Measurements from ENCODE around the gene SPART. TPM values are rescaled to one million over a fixed set of nuclear protein-coding genes. Genes with fewer than 3 reads are reported as not detected.
A peak's percentile ranks its signal among the peaks of the same experiment; 100 is the strongest.
"Not testable (repeated sequence)": the region's sequence is repeated elsewhere in the genome, so short reads cannot be mapped to it uniquely, and the experiment has no call there.

SPART gene
- total and polyA plus RNA-seq, 2 donors from 2014 or later = 47.8 to 66.1 TPM

DNA sequence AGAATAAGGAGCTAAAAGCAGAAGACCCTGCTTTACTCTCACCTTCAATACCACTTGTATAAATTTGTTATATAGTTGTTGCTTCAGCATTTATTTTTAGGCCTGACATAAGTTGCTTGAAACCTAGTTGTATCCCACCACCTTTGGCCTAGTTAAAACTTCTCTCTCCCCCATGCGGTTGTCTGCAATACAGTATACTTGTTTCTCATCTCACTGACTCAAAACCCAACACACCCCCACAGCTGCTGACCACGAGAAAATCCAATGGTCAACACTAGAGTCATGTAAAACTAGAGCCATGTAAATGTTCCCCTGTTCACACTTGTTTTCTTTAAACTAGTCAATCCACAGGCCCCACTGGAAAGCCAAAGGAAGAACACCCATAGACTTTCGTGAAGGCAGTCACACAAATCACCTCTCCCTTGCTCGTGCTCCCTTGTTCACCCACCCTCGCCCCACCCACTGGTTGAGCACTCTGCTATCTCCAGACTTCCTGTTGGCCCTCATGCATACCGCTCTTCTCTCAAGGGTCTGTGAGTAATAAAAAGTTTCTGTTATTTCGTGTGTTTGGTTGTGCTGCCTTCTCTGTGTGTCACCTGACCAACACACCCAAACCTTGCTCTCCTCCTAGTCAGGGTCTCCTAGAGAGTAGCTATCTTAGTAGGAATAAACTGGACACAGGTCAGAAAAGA, 35.6 kb downstream of the SPART start:
- peaks cover 4 to 38% (median 29%) of the 10 kb centered on the region in 3 donors for H3K36me3 ChIP-seq (ENCODE audit: control insufficient read depth in 2 of 3, insufficient read depth in 3 of 3, low read length in 3 of 3)
- no peak overlapping the region for H3K4me3 ChIP-seq (ENCODE audit: low read length in 3 of 3)
- TF ChIP-seq, protein P1, sequence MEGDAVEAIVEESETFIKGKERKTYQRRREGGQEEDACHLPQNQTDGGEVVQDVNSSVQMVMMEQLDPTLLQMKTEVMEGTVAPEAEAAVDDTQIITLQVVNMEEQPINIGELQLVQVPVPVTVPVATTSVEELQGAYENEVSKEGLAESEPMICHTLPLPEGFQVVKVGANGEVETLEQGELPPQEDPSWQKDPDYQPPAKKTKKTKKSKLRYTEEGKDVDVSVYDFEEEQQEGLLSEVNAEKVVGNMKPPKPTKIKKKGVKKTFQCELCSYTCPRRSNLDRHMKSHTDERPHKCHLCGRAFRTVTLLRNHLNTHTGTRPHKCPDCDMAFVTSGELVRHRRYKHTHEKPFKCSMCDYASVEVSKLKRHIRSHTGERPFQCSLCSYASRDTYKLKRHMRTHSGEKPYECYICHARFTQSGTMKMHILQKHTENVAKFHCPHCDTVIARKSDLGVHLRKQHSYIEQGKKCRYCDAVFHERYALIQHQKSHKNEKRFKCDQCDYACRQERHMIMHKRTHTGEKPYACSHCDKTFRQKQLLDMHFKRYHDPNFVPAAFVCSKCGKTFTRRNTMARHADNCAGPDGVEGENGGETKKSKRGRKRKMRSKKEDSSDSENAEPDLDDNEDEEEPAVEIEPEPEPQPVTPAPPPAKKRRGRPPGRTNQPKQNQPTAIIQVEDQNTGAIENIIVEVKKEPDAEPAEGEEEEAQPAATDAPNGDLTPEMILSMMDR (IDR thresholded peaks at IDR 0.05; ENCODE audit: borderline replicate concordance, extremely low read depth, insufficient read depth) = no peak
- intact Hi-C loops (cut with DNase I) = no loop called here
- H3K9me3 ChIP-seq (ENCODE audit: control insufficient read depth in 2 of 3, insufficient read depth in 1 of 3, low read length in 3 of 3) = no peaks in the 10 kb centered on the region
- H3K27me3 ChIP-seq (ENCODE audit: control insufficient read depth, insufficient read depth, low read length) = no peaks in the 10 kb centered on the region
- H3K9ac ChIP-seq (ENCODE audit: low read length in 3 of 3) = no peak overlapping the region
- no peak overlapping the region for H3K27ac ChIP-seq (ENCODE audit: low read depth in 2 of 2, low read length in 2 of 2)
- DNase-seq (no peak), FAIRE-seq (no peak)
- H3K4me1 ChIP-seq (ENCODE audit: control insufficient read depth in 2 of 3, insufficient read depth in 2 of 3, low read depth in 1 of 3, low read length in 3 of 3) = no peaks in the 10 kb centered on the region

DNA sequence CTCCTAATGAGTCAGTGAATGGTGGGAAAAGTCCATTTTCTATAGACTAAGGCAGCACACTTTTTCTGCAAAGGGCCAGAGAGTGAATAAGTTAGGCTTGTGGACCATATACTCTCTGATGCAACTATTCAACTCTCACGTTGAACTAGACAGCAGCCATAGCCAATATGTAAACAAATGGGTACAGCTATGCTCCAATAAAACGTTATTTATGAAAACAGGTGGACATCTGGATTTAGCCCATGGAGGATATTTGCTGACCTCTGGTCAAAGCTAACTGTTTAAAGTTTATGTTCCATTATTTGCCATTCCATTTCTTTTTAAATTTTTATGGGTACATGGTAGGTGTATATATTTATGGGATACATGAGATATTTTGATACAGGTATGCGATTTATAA, 43.9 kb downstream of the SPART start:
- H3K4me3 ChIP-seq (ENCODE audit: low read length in 3 of 3) = no peak overlapping the region
- no peak for FAIRE-seq
- intact Hi-C loops (cut with DNase I) = no loop called here
- H3K27ac ChIP-seq (ENCODE audit: low read depth in 2 of 2, low read length in 2 of 2) = no peak overlapping the region
- H3K4me1 ChIP-seq (ENCODE audit: control insufficient read depth in 2 of 3, insufficient read depth in 2 of 3, low read depth in 1 of 3, low read length in 3 of 3) = peaks cover 0 to 7% (median 7%) of the 10 kb centered on the region in 3 donors
- TF ChIP-seq, protein P1 (IDR thresholded peaks at IDR 0.05; ENCODE audit: borderline replicate concordance, extremely low read depth, insufficient read depth) = no peak
- peaks cover 0 to 5% (median 0%) of the 10 kb centered on the region in 3 donors for H3K36me3 ChIP-seq (ENCODE audit: control insufficient read depth in 2 of 3, insufficient read depth in 3 of 3, low read length in 3 of 3)
- no peak overlapping the region for H3K9ac ChIP-seq (ENCODE audit: low read length in 3 of 3)
- H3K27me3 ChIP-seq (ENCODE audit: control insufficient read depth, insufficient read depth, low read length) = no peaks in the 10 kb centered on the region
- H3K9me3 ChIP-seq (ENCODE audit: control insufficient read depth in 2 of 3, insufficient read depth in 1 of 3, low read length in 3 of 3) = no peaks in the 10 kb centered on the region
- DNase-seq = no peak

DNA sequence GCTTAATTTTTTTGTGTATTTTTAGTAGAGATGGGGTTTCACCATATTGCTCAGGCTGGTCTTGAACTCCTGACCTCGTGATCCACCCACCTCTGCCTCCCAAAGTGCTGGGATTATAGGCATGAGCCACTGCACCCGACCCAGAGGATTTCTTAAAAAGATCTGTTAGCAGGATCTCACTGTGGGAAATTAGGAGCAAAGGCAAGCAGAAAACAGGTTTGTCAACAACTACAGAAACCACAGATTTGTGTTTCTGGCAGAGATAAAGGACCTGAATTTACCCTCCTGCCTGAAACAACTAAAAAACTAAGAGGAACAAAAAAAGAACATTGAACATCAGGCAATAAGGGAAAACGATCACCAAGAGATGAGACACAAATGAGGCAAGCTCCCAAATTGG, 46.7 kb downstream of the SPART start:
- intact Hi-C loops (cut with DNase I) = not testable (repeated sequence)

DNA sequence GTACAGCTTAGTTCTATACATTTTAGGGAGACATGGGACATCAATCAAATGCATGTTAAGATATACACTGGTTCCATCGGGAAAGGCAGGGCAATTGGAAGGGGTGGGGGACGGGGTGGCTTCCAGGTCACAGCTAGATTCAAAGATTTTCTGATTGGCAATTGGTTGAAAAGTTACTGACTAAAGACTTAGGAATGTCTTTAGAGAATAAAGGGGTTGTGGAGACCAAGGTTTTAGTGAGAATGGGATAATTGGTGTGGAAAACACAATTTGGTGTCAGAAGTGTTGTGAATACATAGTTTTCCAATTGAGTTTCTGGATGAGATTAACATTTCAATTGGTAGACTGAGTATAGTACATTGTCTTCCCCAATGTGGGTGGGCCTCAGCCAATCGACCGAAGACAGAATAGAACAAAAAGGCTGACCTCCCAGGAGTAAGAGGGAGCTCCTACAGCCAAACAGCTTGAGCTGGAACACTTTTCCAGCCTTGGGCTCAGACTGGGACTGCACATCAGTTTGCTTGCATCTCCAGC, 47.6 kb downstream of the SPART start:
- peak overlapping the region in 1 of 3 donors; percentile 85 for H3K4me3 ChIP-seq (ENCODE audit: low read length in 3 of 3)

More for the DNA sequence above, 46.7 kb downstream of the SPART start:
- H3K36me3 ChIP-seq (ENCODE audit: control insufficient read depth in 2 of 3, insufficient read depth in 3 of 3, low read length in 3 of 3); H3K4me3 ChIP-seq (ENCODE audit: low read length in 3 of 3); H3K27ac ChIP-seq (ENCODE audit: low read depth in 2 of 2, low read length in 2 of 2); H3K4me1 ChIP-seq (ENCODE audit: control insufficient read depth in 2 of 3, insufficient read depth in 2 of 3, low read depth in 1 of 3, low read length in 3 of 3); H3K9me3 ChIP-seq (ENCODE audit: control insufficient read depth in 2 of 3, insufficient read depth in 1 of 3, low read length in 3 of 3); FAIRE-seq; DNase-seq; H3K27me3 ChIP-seq (ENCODE audit: control insufficient read depth, insufficient read depth, low read length); H3K9ac ChIP-seq (ENCODE audit: low read length in 3 of 3): not testable (repeated sequence)

More for the DNA sequence above, 47.6 kb downstream of the SPART start:
- DNase-seq (peak in 1 of 5 donors; percentile 20), FAIRE-seq (no peak)
- TF ChIP-seq, protein P1 (IDR thresholded peaks at IDR 0.05; ENCODE audit: borderline replicate concordance, extremely low read depth, insufficient read depth) = no peak
- Histone ChIP-seq H3K27ac (ENCODE audit: low read depth in 2 of 2, low read length in 2 of 2) (no peak overlapping the region), H3K4me1 (ENCODE audit: control insufficient read depth in 2 of 3, insufficient read depth in 2 of 3, low read depth in 1 of 3, low read length in 3 of 3) (peaks cover 0 to 7% (median 7%) of the 10 kb centered on the region in 3 donors), H3K27me3 (ENCODE audit: control insufficient read depth, insufficient read depth, low read length) (no peaks in the 10 kb centered on the region), H3K9ac (ENCODE audit: low read length in 3 of 3) (peak overlapping the region in 1 of 3 donors; percentile 70), H3K36me3 (ENCODE audit: control insufficient read depth in 2 of 3, insufficient read depth in 3 of 3, low read length in 3 of 3) (no peaks in the 10 kb centered on the region), H3K9me3 (ENCODE audit: control insufficient read depth in 2 of 3, insufficient read depth in 1 of 3, low read length in 3 of 3) (no peaks in the 10 kb centered on the region)
- intact Hi-C loops (cut with DNase I) = no loop called here

All from kidney (tissue), 14 donors.